Esophagus muscularis mucosa (tissue), 4 donors: ENCODE results near the gene ITM2A. TPM values are rescaled to one million over a fixed set of nuclear protein-coding genes. Genes with fewer than 3 reads are reported as not detected.

Experiments
- DNase-seq: peaks from one replicate; pipeline ENCODE4 v3.0.0-alpha.2; 2017; ENCODE audit errors: extremely low spot score
- H3K27ac ChIP-seq, 4 donors: fragments of 200-600 bp; sonication (generic); replicated peaks in 1 of 4; 1 replicate in 3 of 4; 2 replicates in 1 of 4; pipeline ENCODE4 v1.5.1; 2016 to 2019; ENCODE audit warnings: mild to moderate bottlenecking in 1 of 4
- H3K27me3 ChIP-seq, 4 donors: fragments of 200-600 bp; sonication (generic); one replicate each; pipeline versions ENCODE4 v1.5.1 to v1.6.0; 2016 to 2019
- H3K36me3 ChIP-seq, 4 donors: fragments of 200-600 bp; sonication (generic); one replicate each; pipeline ENCODE4 v1.5.1; 2016 to 2019
- H3K4me1 ChIP-seq, 4 donors: fragments of 200-600 bp; sonication (generic); one replicate each; pipeline ENCODE4 v1.5.1; 2016 to 2019
- H3K4me3 ChIP-seq, 4 donors: fragments of 200-600 bp; sonication (generic); 1 replicate in 2 of 4; 2 replicates in 2 of 4; pipeline ENCODE4 v1.5.1; 2016 to 2019; ENCODE audit warnings: mild to moderate bottlenecking in 4 of 4, moderate library complexity in 1 of 4
- H3K9me3 ChIP-seq, 4 donors: fragments of 200-600 bp; sonication (generic); 1 replicate in 3 of 4; 2 replicates in 1 of 4; pipeline ENCODE4 v1.5.1; 2016 to 2019
- EP300 ChIP-seq: sonication (generic); formaldehyde crosslinking; IDR thresholded peaks from one replicate; pipeline ENCODE4 v1.6.1; 2017; ENCODE audit warnings: antibody characterized with exemption
- POLR2A ChIP-seq: fragments of 450-650 bp; IDR thresholded peaks from one replicate; pipeline ENCODE4 v1.6.1; 2017; ENCODE audit warnings: antibody characterized with exemption, moderate library complexity, mild to moderate bottlenecking, low read depth
- POLR2AphosphoS5 ChIP-seq, 2 donors: sonication (generic); formaldehyde crosslinking; IDR thresholded peaks; one replicate each; pipeline ENCODE4 v1.6.1; 2017; ENCODE audit warnings: antibody characterized with exemption in 2 of 2
- WGBS: methylation state at CpG from one replicate; pipeline ENCODE4 v1.1.5; 2018; 5-methylcytosine and 5-hydroxymethylcytosine counted together
- intact Hi-C: fragments of 100-400 bp; cut with DNase I; formaldehyde crosslinking; loops from one replicate; pipeline ENCODE4 v1.15.1; 2023
- total RNA-seq, 4 donors: library from RNA; depleted of rRNA; stranded (reverse); fragments of >200 nt; gene quantifications; one replicate each; pipeline versions ENCODE4 v1.1.0 to v1.2.1, GENCODE V29; 2016
- TF ChIP-seq, protein P1 (sequence below), 3 experiments: fragments of 200-600 bp in 2 of 3; fragments of 450-650 bp in 1 of 3; sonication (generic) in 2 of 3; IDR thresholded peaks; one replicate each; pipeline ENCODE4 v1.5.1; 2017 to 2019; ENCODE audit warnings: antibody characterized with exemption in 3 of 3, mild to moderate bottlenecking in 2 of 3, moderate library complexity in 1 of 3

The ITM2A gene
- total RNA-seq: 10 to 100 TPM; 19.1 to 62.8 (median 37.8) TPM

GRCh38 chrX:79366873-79367749 lies at the start of gene ITM2A:
Gene ITM2A, minus strand, starts transcription at chrX:79367334. Its CDS starts 119 bp downstream, at chrX:79367215.
- DNase-seq: no peak

GRCh38 chrX:79415056-79415455 lies 47.9 kb upstream of the ITM2A start:
- DNase-seq: no peak
- Histone ChIP-seq H3K27me3 (no peaks in the 10 kb centered on the region), H3K9me3 (no peaks in the 10 kb centered on the region), H3K36me3 (no peaks in the 10 kb centered on the region), H3K4me3 (no peak overlapping the region), H3K4me1 (no peaks in the 10 kb centered on the region), H3K27ac (no peak overlapping the region)
- TF ChIP-seq, protein P1, sequence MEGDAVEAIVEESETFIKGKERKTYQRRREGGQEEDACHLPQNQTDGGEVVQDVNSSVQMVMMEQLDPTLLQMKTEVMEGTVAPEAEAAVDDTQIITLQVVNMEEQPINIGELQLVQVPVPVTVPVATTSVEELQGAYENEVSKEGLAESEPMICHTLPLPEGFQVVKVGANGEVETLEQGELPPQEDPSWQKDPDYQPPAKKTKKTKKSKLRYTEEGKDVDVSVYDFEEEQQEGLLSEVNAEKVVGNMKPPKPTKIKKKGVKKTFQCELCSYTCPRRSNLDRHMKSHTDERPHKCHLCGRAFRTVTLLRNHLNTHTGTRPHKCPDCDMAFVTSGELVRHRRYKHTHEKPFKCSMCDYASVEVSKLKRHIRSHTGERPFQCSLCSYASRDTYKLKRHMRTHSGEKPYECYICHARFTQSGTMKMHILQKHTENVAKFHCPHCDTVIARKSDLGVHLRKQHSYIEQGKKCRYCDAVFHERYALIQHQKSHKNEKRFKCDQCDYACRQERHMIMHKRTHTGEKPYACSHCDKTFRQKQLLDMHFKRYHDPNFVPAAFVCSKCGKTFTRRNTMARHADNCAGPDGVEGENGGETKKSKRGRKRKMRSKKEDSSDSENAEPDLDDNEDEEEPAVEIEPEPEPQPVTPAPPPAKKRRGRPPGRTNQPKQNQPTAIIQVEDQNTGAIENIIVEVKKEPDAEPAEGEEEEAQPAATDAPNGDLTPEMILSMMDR (IDR thresholded peaks at IDR 0.05): no peak
- TF ChIP-seq EP300 (no peak), POLR2AphosphoS5 (IDR thresholded peaks at IDR 0.05) (no peak), POLR2A (no peak)
- 39% methylated on average over 2 of the region's 2 CpGs for WGBS
- intact Hi-C loops: no loop called here

More at GRCh38 chrX:79366873-79367749, at the start of gene ITM2A:
- no peaks in the 10 kb centered on the region for H3K9me3 ChIP-seq
- peaks cover 0 to 10% (median 0%) of the 10 kb centered on the region in 4 donors for H3K4me1 ChIP-seq
- intact Hi-C loops: no loop called here
- 25% methylated on average over 32 of the region's 38 CpGs for WGBS
- peak within 1 kb of the TSS; percentile 54 to 68 (median 59) for H3K27ac ChIP-seq
- H3K36me3 ChIP-seq: no peaks in the 10 kb centered on the region
- TF ChIP-seq POLR2A (no peak), POLR2AphosphoS5 (IDR thresholded peaks at IDR 0.05) (peak; percentile 33 to 64)
- H3K27me3 ChIP-seq: no peaks in the 10 kb centered on the region
- H3K4me3 ChIP-seq: peak within 1 kb of the TSS; percentile 51 to 55 (median 54)

GRCh38 chrX:79413963-79414362 lies 46.8 kb upstream of the ITM2A start:
- intact Hi-C loops: no loop called here
- no peak for TF ChIP-seq POLR2AphosphoS5 (IDR thresholded peaks at IDR 0.05)
- no peaks in the 10 kb centered on the region for H3K9me3 ChIP-seq
- no peak overlapping the region for H3K27ac ChIP-seq
- H3K27me3 ChIP-seq: no peaks in the 10 kb centered on the region
- no peaks in the 10 kb centered on the region for H3K36me3 ChIP-seq
- H3K4me3 ChIP-seq: no peak overlapping the region
- H3K4me1 ChIP-seq: no peaks in the 10 kb centered on the region
- WGBS: 64% methylated on average over 7 of the region's 7 CpGs
- DNase-seq: no peak

DNA sequence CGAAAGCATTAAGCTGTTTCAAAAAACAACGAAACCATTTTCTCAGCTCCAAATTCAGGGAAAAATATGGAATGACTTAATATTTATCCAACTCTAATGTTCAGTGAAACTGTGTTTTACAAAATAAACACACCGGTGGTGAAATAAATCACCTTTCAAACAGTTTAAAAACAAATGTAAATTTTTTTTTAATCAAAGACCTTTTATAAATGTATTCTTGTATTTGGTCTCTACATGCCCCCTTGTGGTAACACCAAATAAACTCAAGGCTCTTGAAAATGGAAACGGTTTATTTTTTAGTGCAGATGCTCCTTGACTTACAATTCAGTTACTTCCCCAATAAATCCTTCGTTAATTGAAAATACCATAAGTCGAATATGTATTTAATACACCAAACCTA lies 45.8 kb upstream of the ITM2A start:
- Histone ChIP-seq H3K4me3 (peak overlapping the region; percentile 31 to 47 (median 39)), H3K9me3 (no peaks in the 10 kb centered on the region), H3K4me1 (no peaks in the 10 kb centered on the region), H3K27ac (no peak overlapping the region), H3K36me3 (no peaks in the 10 kb centered on the region), H3K27me3 (no peaks in the 10 kb centered on the region)
- WGBS: 26% methylated on average over 6 of the region's 6 CpGs
- DNase-seq: no peak
- TF ChIP-seq POLR2AphosphoS5 (IDR thresholded peaks at IDR 0.05): no peak
- TF ChIP-seq, protein P1 (IDR thresholded peaks at IDR 0.05): peak; percentile 35 to 45 (median 44)
- no peak for TF ChIP-seq POLR2A
- no peak for TF ChIP-seq EP300
- intact Hi-C loops: no loop called here

- TF ChIP-seq POLR2A (no peak), EP300 (no peak), POLR2AphosphoS5 (IDR thresholded peaks at IDR 0.05) (no peak)
- TF ChIP-seq, protein P1 (IDR thresholded peaks at IDR 0.05): no peak
- H3K4me3 ChIP-seq: no peak overlapping the region
- no peak for DNase-seq
- H3K4me1 ChIP-seq: no peaks in the 10 kb centered on the region
- H3K36me3 ChIP-seq: no peaks in the 10 kb centered on the region
- H3K27me3 ChIP-seq: no peaks in the 10 kb centered on the region
- H3K27ac ChIP-seq: no peak overlapping the region
- no peaks in the 10 kb centered on the region for H3K9me3 ChIP-seq
- WGBS: 40% methylated on average over 3 of the region's 3 CpGs
- intact Hi-C loops: no loop called here
Measured at GRCh38 chrX:79412166-79412565, 45.0 kb upstream of the ITM2A start.
